HepG2 (cell line): ENCODE results near the gene ADCYAP1R1. TPM values are rescaled to one million over a fixed set of nuclear protein-coding genes. Genes with fewer than 3 reads are reported as not detected.

Experiments
- ATAC-seq: fragments of 200-7000 bp; cut with Tn5 transposase; 3 replicates; pipeline ENCODE4 v1.9.1; 2020; ENCODE audit warnings: mild to moderate bottlenecking, moderate library complexity
- BruUV-seq: library from RNA; stranded (reverse); fragments of 400-500 nt; replicated peaks from 2 replicates; lab custom pipeline; 2021; lab: Mats Ljungman, UMichigan
- CTCF ChIA-PET: fragments of 300-600 bp; formaldehyde crosslinking; extraction: SDS; loops from one replicate; lab custom pipeline; 2021; ENCODE audit warnings: low total read pairs, inconsistent platforms, low intra/inter-chr PET ratio; lab: Yijun Ruan, JAX
- POLR2A ChIA-PET: fragments of 350-600 bp; sonication (Branson Sonifier 250); formaldehyde crosslinking; loops from one replicate; lab custom pipeline; 2020; ENCODE audit warnings: antibody characterized with exemption, inconsistent platforms; lab: Yijun Ruan, JAX
- DNase-seq: peaks from one replicate; pipeline ENCODE4 v3.0.0-alpha.2; 2015; ENCODE audit warnings: low spot score
- FAIRE-seq: peaks from 3 replicates; lab custom pipeline; 2011; peaks lifted over from hg19 to GRCh38; lab: Jason Lieb, UNC
- H2AFZ ChIP-seq: one replicate; pipeline ENCODE4 v1.6.1; 2011; ENCODE audit warnings: low read length, inconsistent platforms
- H3K27ac ChIP-seq: fragments of 300-600 bp; 3 replicates; pipeline ENCODE4 v1.8.0; 2011; ENCODE audit warnings: mixed run types, mild to moderate bottlenecking, mixed read lengths, low read length, inconsistent platforms; ENCODE audit not compliant: insufficient read depth; ENCODE audit errors: extremely low read length
- H3K27me3 ChIP-seq, 2 experiments: fragments of 200-600 bp in 1 of 2; 2 replicates in 1 of 2; 3 replicates in 1 of 2; pipeline versions ENCODE4 v1.6.0 to v1.8.0; 2011; ENCODE audit warnings: low read length in 2 of 2, mild to moderate bottlenecking in 2 of 2, moderate library complexity in 2 of 2, inconsistent platforms in 1 of 2; ENCODE audit not compliant: insufficient read depth in 2 of 2, control insufficient read depth in 1 of 2
- H3K36me3 ChIP-seq, 2 experiments: fragments of 200-600 bp in 1 of 2; replicated peaks in 1 of 2; 2 replicates in 1 of 2; 3 replicates in 1 of 2; pipeline versions ENCODE4 v1.5.1 to v1.8.0; 2011; ENCODE audit warnings: low read length in 2 of 2, inconsistent platforms in 1 of 2; ENCODE audit not compliant: insufficient read depth in 2 of 2, control insufficient read depth in 1 of 2
- H3K4me1 ChIP-seq: 2 replicates; pipeline ENCODE4 v1.5.1; 2012; ENCODE audit warnings: low read length, inconsistent platforms; ENCODE audit not compliant: insufficient read depth
- H3K4me2 ChIP-seq: 2 replicates; pipeline ENCODE4 v1.6.0; 2011; ENCODE audit warnings: low read depth, low read length, inconsistent platforms
- H3K4me3 ChIP-seq, 3 experiments: fragments of 200-600 bp in 1 of 3; sonication (generic), shearing (Covaris generic) in 1 of 3; replicated peaks in 1 of 3; 2 replicates each; pipeline ENCODE4 v1.5.1; 2011 to 2016; ENCODE audit warnings: low read length in 3 of 3, inconsistent platforms in 2 of 3, low read depth in 2 of 3, mild to moderate bottlenecking in 2 of 3, control low read depth in 1 of 3, mixed read lengths in 1 of 3; ENCODE audit not compliant: insufficient read depth in 1 of 3
- H3K79me2 ChIP-seq: one replicate; pipeline ENCODE4 v1.6.1; 2011; ENCODE audit warnings: low read length, inconsistent platforms; ENCODE audit not compliant: insufficient read depth
- H3K9ac ChIP-seq: 2 replicates; pipeline ENCODE4 v1.6.0; 2011; ENCODE audit warnings: mild to moderate bottlenecking, low read depth, low read length, inconsistent platforms; ENCODE audit not compliant: insufficient read depth
- H3K9me3 ChIP-seq: 2 replicates; pipeline ENCODE4 v1.5.1; 2012; ENCODE audit warnings: mild to moderate bottlenecking, low read length
- H4K20me1 ChIP-seq: 2 replicates; pipeline ENCODE4 v1.6.0; 2011; ENCODE audit warnings: inconsistent platforms, mild to moderate bottlenecking, low read length, moderate library complexity; ENCODE audit not compliant: insufficient read depth
- MAFF ChIP-seq: IDR thresholded peaks from 2 replicates; pipeline ENCODE4 v1.6.1; 2011; ENCODE audit warnings: low read depth, low read length, improper control_type of control experiment
- NR2F1 ChIP-seq, 2 experiments: fragments of 450-650 bp in 1 of 2; formaldehyde crosslinking in 1 of 2; IDR thresholded peaks; 2 replicates each; pipeline versions ENCODE4 v1.5.0 to v1.6.1; 2016 to 2020; ENCODE audit warnings: mild to moderate bottlenecking in 1 of 2, missing compliant biosample characterization in 1 of 2, missing genetic modification reagents in 1 of 2, moderate library complexity in 1 of 2
- SP1 ChIP-seq, 2 experiments: fragments of 450-650 bp in 1 of 2; sonication (generic) in 1 of 2; formaldehyde crosslinking in 1 of 2; IDR thresholded peaks; 2 replicates each; pipeline versions ENCODE4 v1.4.0 to v1.6.1; 2016 to 2020; ENCODE audit warnings: missing genetic modification reagents in 1 of 2
- WGBS: methylation state at CpG from one replicate; pipeline ENCODE4 v1.1.6; 2017; ENCODE audit warnings: low lambda C conversion rate; 5-methylcytosine and 5-hydroxymethylcytosine counted together
- in situ Hi-C: cut with HindIII; loops from 2 replicates; pipeline ENCODE4 v1.10.0; 2017; ENCODE audit warnings: low pct_unique_long_range_greater_than_20kb; ENCODE audit not compliant: extremely low pct_ligation_motif_present
- intact Hi-C: fragments of 100-400 bp; cut with micrococcal nuclease; formaldehyde crosslinking; loops from one replicate; pipeline ENCODE4 v1.10.0; 2022; ENCODE audit not compliant: unreplicated experiment
- polyA plus RNA-seq, 8 experiments: library from polyadenylated mRNA; depleted of rRNA in 3 of 8; stranded (reverse) in 7 of 8; unstranded in 1 of 8; fragments of >200 nt; fragmentation: Illumina TruSeq in 4 of 8; extraction: Trizol in 4 of 8; gene quantifications; 2 replicates each; pipeline versions ENCODE4 v1.2.1 to v1.2.3, GENCODE V29; 2011 to 2016; ENCODE audit warnings: low read depth in 4 of 8, missing spikeins in 1 of 8, mixed read lengths in 1 of 8; ENCODE audit not compliant: insufficient read depth in 1 of 8
- total RNA-seq, 5 experiments: library from RNA; depleted of rRNA; stranded (reverse); fragments of >200 nt; fragmentation: Illumina TruSeq; extraction: Trizol; gene quantifications; 2 replicates each; pipeline ENCODE4 v1.2.3, GENCODE V29; 2016; ENCODE audit warnings: low read depth in 1 of 5
- TF ChIP-seq, protein P1 (sequence below): IDR thresholded peaks from 2 replicates; pipeline ENCODE4 v1.6.1; 2016; ENCODE audit warnings: low read depth, borderline replicate concordance
- TF ChIP-seq, protein P2 (sequence below): IDR thresholded peaks from 2 replicates; pipeline ENCODE4 v1.6.1; 2016; ENCODE audit warnings: missing compliant biosample characterization, missing genetic modification reagents, borderline replicate concordance
- TF ChIP-seq, protein P3 (sequence below): sonication (generic); formaldehyde crosslinking; IDR thresholded peaks from 2 replicates; pipeline ENCODE4 v1.5.1; 2020; ENCODE audit warnings: mild to moderate bottlenecking, moderate library complexity, missing genetic modification reagents

ADCYAP1R1 gene
- total and polyA plus RNA-seq, 2 of the 13 experiments (the other 11 are each of a cell fraction or from before 2014, with no cell fraction given) = not detected

DNA sequence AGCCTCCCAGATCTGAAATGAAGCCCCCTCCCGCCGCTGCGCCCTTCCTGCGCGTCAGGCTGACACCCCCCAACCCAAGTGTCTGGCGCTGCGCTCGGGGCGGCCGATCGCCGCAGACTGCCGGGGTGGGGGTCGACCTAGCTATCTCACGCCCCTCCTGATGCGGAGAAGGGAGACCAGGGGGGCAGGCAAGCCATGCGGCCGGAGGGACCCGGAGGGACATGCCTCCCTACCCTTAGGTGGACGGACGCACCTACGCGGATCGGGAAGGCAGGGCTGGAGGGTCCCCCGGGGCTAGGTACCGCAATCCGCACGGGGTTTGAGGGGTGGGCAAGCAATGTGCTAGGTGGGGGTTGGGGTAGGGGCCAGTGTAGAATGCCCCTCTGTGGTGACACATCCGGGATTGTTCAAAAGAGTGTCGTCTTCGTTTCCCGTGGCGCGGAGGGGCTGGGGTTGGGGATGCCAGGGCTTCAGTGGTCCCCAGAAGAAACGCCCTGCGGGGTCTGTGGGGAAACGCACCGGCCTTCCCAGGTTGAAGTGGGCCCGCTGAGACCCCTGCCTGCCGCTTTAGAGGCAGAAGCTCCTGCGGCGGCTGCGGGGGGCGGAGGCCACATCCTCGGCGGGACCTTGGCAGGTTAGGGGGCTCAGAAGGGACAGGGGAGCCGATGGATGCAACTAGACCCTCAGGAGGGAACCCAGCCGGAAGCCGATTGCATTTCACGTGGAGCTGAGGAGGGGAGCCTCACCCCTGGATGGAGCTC, 913 bp downstream of the ADCYAP1R1 start (continued):
- TF ChIP-seq, protein P1, sequence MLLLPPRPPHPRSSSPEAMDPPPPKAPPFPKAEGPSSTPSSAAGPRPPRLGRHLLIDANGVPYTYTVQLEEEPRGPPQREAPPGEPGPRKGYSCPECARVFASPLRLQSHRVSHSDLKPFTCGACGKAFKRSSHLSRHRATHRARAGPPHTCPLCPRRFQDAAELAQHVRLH (CRISPR knock-in tag) = no peak
- TF ChIP-seq, protein P2, sequence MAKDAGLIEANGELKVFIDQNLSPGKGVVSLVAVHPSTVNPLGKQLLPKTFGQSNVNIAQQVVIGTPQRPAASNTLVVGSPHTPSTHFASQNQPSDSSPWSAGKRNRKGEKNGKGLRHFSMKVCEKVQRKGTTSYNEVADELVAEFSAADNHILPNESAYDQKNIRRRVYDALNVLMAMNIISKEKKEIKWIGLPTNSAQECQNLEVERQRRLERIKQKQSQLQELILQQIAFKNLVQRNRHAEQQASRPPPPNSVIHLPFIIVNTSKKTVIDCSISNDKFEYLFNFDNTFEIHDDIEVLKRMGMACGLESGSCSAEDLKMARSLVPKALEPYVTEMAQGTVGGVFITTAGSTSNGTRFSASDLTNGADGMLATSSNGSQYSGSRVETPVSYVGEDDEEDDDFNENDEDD (CRISPR knock-in tag) = no peak

DNA sequence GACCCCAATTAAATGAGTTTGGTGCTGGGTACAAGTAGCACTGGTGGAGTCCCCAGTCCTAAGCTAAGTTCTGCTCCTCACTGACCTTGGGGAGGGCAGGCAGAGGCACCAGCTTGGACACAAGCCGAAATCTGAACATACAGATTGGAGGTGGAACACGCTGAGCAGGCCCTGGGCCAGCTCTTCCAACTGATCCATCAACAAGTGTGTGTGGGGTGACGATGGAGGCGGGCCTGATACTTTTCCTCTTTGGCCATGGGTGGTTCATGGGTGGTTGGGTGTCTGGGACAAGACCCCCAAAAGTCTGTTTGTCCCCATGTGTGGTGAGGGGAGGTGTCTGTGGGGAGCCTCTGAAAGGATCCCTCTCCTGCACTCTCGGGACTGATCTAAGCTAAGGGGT, 1.9 kb downstream of the ADCYAP1R1 start:
- Histone ChIP-seq H3K4me3 (no peak overlapping the region), H4K20me1 (no peaks in the 10 kb centered on the region)
- TF ChIP-seq SP1 (IDR thresholded peaks at IDR 0.05) (no peak), SP1 (CRISPR knock-in tag; IDR thresholded peaks at IDR 0.05) (no peak), NR2F1 (CRISPR knock-in tag; IDR thresholded peaks at IDR 0.05) (no peak), MAFF (no peak)
- TF ChIP-seq, protein P3, sequence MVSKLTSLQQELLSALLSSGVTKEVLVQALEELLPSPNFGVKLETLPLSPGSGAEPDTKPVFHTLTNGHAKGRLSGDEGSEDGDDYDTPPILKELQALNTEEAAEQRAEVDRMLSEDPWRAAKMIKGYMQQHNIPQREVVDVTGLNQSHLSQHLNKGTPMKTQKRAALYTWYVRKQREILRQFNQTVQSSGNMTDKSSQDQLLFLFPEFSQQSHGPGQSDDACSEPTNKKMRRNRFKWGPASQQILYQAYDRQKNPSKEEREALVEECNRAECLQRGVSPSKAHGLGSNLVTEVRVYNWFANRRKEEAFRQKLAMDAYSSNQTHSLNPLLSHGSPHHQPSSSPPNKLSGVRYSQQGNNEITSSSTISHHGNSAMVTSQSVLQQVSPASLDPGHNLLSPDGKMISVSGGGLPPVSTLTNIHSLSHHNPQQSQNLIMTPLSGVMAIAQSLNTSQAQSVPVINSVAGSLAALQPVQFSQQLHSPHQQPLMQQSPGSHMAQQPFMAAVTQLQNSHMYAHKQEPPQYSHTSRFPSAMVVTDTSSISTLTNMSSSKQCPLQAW (CRISPR knock-in tag) = no peak
- TF ChIP-seq, all 625 proteins: peak for 0
- Histone ChIP-seq H3K79me2 (no peaks in the 10 kb centered on the region), H3K4me2 (no peak overlapping the region), H3K36me3 (no peaks in the 10 kb centered on the region), H3K27ac (no peak overlapping the region), H3K9me3 (no peaks in the 10 kb centered on the region), H2AFZ (no peak overlapping the region), H3K9ac (no peak overlapping the region), H3K27me3 (peaks cover 3 to 37% of the 10 kb centered on the region in 2 experiments; a peak in 4 of 5 replicates), H3K4me1 (no peaks in the 10 kb centered on the region)
- ChIA-PET CTCF (no interaction called here), POLR2A (no interaction called here)
- DNase-seq (no peak), ATAC-seq (no peak), FAIRE-seq (no peak)
- WGBS = 0% methylated on average over 1 of the region's 5 CpGs
- in situ Hi-C loops = no loop called here
- intact Hi-C loops = no loop called here
- BruUV-seq = no TSS peak
